Erythroblast (primary cell): ENCODE measurements around the gene ARHGAP4.
A peak's percentile ranks its signal among the peaks of the same experiment; 100 is the strongest.

Source experiments
- DNase-seq, 2 experiments: peaks; one replicate each; lab custom pipeline; 2025; lab: John Stamatoyannopoulos, UW
- GATA1 ChIP-seq: IDR thresholded peaks from 2 replicates; pipeline ENCODE4 v1.6.1; 2011; ENCODE audit warnings: low read depth, mild to moderate bottlenecking, control low read depth, low read length, moderate library complexity
- POLR2A ChIP-seq: IDR thresholded peaks from 2 replicates; pipeline ENCODE4 v1.6.1; 2011; ENCODE audit warnings: mild to moderate bottlenecking, low read length

The ARHGAP4 gene

DNA sequence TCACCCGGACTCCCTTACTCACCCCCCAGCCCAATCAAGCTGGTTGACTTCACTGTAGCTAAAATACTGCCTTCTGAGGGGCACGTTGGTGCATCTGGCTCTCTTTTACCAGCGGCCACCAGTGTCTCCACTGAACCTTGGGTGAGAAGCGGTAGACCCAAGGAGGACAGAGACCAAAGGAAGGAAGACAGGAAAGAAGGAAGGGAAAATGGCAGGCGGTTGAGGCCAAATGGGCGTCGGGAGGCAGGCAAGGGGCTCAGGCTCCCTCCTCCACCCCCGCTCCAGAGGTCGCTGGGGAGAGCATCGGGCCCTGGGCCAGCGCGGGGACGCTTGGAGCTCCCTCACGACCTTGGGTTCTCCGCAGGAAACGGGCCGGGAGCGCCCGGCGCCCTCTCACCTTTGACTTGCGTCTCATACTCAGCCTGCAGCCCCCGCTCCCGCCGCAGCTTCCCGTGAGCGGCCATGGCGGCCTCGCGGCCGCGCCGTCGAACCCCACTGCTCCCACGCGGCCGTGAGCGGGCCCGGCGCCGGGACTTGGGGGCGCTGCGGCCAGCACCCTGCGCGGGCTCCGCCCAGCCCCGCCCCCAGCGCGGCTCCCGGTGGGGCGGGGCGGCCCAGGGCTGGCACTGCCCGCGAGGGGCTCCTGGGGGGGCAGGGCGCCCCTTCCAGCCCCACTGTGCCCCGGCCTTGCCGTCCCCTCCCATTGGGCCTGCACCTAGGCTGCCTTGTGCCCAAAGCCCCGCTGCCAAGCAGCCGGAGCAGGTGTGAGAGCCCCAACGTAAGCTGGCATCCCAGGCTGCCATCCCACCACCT, at the start of gene ARHGAP4:
Gene ARHGAP4 (minus strand): TSS at position 526 of the 813 bp plus-strand sequence. CDS start 62 bp downstream, at position 464.
- TF ChIP-seq GATA1 (no peak), POLR2A (peak; percentile 57)
- DNase-seq = peak; percentile 44 to 56

DNA sequence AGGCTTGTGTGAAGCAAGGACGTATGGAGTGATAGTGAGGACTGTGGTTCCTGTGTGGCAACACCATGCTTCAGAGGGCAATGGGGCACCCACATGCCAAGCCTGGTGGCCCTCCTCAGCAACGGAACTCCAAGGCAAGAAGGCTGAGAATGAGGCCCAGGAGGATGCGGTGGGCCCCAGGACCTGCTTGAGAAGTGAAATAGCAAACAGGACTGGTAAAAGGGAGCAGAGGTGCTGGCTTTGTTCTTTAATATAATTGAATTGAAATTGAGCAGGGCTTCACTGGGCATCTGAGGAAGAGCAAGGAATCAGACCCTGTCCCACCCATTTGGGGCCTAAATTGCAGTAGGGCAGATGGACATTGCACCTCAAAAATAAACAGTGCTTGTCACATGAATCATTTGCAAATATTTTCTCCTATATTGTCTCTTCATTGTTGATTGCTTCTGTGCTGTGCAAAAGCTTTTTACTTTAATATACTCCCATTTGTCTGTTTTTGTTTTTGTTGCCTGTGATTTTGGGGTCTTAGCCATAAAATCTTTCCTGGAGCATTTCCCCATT, 48.7 kb upstream of the ARHGAP4 start:
- TF ChIP-seq POLR2A (no peak), GATA1 (no peak)
- no peak for DNase-seq

DNA sequence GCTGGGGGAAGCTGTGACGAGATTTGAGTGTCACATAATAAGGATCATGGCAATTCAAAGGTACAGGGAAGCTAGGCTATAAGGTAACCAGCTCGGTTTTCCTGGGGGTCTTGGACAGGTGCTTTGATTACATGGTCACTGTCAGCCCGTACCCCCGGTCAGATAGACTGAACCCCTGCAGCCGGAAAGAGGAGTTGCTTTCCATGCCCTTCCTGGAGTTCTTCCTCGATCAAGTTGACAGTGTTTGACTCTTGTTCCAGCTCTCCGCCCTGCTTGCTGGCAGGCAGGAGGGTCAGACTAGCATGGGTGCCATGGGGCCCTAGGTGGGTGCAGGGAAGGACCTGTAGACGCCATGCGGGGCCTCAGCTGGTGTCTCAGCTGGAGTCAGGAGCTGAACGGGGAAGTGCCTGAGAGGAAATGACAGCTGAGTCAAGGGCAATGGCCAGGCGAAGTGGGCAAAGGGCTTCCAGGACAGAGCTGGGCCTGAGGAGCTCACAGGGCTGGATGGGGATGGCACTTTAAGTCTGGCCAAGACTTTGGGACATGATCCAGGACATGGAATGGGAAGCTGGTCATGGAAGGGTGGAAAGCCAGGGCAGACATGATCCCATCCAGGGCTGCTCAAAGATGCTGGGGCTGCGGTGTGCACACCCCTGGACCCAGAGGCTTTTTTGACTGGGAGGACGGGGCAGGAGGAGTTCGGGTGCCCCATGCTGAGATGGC, 48.1 kb upstream of the ARHGAP4 start:
- DNase-seq = no peak
- TF ChIP-seq GATA1 (no peak), POLR2A (no peak)

DNA sequence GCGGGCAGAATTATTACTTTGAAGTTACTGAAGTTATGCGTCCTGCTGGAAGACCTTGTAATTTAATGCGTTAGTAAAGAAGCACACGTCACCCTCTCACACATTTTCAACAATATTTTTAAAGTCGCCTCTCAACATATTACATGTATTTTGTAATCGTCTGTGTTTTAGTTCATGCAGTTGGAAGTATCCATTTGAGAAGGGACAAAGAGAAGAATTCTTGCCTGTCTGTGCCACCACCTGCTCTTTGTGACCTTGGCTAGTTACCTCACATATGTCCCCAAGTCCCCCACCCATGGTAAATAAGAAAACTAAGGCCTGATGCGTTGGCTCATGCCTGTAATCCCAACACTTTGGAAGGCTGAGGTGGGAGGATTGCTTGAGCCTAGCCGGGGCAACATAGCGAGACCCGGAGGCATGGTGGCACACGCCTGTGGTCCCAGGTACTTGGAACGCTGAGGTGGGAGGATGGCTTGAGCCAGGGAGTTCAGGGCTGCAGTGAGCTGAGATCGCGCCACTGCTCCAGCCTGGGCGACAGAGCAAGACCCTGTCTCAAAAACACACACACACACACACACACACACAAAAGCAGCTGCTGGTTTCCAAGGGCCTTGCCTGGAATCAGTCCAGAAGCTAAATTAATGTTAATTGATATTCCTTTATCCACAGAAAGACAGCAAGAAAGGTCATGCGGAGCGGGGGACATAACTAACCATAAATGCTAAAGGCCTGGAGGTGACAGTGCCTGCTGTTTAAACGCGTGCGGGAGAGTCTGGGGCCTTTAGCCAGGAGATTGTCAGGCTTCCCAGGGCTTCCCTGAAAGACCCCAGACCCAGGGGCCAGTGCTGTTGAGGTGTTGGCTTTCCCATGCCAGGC, 47.3 kb upstream of the ARHGAP4 start:
- peak in 1 of 2 experiments; percentile 53 for DNase-seq
- no peak for TF ChIP-seq POLR2A
- TF ChIP-seq GATA1 = no peak

DNA sequence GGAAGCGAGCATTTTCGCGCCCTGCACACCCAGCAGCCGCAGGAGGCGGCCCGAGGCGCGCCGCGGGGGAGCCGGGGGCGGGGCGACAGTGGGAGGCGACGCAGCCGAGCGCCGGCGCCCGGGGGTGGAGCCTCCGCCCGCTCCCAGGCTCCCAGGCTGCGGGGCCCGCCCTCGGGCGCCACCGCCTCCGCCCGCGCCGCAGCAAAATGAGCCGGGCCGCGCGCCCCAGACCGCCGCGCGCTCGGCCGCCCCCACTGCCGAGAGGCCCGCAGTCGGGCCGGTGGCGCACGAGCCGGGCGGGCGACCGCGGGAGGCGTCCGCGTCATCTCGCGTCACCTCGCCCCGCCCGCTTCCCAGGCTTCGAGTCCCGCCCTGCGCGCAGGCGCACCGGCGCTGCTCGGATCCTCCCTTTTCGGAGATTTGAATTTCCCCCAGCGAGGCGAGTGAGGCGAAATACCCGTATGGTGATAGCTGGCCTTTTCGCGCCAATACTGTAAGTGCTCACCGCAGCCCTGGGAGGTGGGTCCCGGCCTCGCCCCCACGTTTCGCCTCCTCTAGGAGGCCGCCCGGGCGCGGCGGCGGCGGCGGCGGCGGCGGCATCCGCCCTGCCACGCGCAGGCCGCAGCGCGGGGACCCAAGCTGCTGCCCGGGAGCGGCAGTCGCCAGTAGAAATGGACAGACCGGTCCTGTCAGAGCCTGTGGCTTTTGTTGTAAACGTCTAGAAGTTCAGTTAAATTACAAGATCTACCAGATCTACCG, 46.5 kb upstream of the ARHGAP4 start, which contains the start of gene TMEM187:
Gene TMEM187 (plus strand): TSS at position 387 of the 759 bp plus-strand sequence. CDS start 9,309 bp downstream, outside the sequence.
- peak; percentile 96 for DNase-seq

DNA sequence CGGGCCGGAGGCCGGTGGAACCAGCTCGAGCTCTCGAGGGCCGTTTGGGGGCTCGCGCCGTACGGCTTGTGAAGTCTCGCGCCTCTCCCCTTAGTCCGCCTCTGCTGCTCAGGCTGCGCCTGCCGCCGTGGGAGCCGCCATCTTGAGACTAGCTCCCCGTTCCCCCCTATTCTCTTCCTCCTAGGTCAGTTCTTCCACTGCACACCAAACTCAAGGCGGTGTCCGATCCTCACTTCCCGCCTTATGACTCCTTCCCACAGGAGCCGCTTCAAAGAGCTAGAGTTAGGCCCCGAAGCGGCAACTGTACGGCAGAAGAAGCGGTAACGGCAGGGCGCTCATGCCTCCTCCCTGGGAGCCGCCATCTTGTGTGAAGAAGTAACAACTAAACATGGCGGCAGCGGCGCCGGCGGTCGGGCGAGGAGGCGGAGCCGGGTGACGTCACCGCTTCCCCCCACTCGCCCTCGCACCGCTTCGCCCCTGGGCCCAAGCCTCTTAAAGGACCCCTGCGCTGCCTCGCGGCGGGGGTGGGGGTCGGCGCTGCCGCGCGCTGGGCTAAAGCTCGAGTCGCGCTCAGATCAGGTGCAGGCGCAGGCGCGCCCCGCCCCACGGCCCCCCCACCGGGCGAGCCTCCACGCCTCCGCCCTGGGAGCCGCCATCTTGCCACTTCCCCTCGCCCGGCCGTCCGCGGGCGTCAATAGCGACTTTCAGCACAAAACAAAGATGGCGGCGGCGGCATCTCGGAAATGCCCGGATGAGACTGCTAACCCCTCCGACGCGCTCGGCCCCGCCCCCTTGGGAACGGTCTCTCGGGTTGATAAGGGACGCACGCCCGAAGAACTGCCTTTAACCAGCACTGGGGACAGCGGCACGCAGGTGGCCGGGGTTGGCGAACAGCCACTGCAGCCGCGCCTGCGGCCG, 45.6 kb upstream of the ARHGAP4 start, which contains the start of gene HCFC1:
Gene HCFC1 (minus strand): TSS at position 369 of the 918 bp plus-strand sequence. CDS start 978 bp downstream, outside the sequence.
- TF ChIP-seq GATA1 (no peak), POLR2A (peak; percentile 75)
- peak; percentile 95 to 96 for DNase-seq

More for the DNA sequence above, 46.5 kb upstream of the ARHGAP4 start, which contains the start of gene TMEM187:
- TF ChIP-seq POLR2A (peak; percentile 73), GATA1 (no peak)

DNA sequence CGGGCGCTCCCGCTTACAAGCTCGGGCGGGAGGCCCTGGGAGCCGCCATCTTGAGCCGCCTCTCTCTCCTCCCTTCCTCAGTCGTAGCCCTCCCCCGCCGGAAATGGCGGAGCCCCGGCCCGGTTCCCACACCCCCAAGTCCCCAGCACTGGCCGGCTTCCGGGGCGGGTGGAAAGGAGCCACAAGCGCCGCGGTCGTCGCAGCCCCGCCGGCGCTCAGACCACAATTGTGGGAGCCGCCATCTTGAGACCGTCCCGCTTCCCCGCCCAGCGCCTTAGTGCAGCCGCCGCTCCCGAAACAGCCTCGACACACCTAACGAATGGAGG, 45.0 kb upstream of the ARHGAP4 start:
- no peak for TF ChIP-seq GATA1
- TF ChIP-seq POLR2A = no peak
- peak; percentile 85 to 86 for DNase-seq

DNA sequence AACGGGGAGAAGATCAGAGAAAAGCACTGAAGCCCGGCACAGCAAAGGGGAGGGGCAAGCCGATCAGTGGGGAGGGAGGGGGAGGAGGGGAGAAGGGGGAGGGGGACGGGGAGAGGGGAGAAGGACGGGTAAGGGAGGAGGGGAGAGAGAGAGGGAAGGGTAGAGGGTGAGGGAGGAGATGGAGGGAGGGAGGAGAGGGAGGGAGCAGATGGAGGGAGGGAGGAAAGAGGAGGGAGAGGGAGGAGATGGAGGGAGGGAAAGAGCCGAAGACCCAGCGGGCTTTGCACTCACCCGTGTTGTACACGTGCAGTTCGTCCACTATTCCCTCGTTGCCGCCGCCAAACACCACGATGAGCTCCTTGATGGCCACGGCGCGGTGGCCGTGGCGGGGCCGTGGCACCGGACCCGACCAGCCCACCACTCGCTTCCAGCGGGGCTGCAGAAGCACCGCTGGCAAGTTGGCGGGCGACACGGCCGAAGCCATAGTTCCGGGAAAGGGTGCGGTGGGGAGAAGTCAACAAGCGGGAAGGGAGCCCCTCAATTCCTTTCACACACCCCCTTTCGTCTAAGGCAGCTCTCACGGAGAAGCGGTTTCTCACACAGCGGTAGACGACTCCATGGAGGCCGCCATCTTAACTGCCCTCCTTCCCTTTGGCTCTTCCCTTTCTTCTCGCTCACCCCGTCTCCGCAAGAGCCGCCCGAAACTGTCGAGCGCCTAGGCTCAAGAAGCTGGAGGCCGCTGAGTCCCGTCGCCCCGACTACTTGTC, 44.5 kb upstream of the ARHGAP4 start:
- TF ChIP-seq GATA1 (no peak), POLR2A (peak; percentile 11)
- peak; percentile 79 to 85 for DNase-seq

DNA sequence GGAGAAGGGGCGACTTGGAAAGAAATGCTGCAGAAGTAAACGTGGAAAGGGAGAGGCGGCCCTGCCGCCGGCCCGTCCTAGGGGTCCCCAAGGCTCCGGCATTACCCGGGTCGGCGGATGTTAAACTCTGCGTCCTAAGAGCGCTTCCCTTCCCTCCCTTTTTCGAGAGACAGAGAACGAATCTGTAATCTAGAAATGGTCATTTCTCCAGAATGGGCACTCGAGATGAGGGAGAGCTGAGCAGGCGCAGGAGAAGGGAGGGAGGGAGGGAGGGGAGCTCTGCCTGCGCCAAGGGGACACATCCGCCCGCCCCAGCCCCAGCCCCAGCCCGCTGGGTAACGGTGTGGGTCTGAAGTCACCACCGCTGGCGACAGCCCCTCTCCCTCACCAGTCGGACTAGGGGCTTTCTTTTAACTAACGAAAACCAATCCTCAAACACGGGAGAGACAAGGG, 43.9 kb upstream of the ARHGAP4 start:
- peak in 1 of 2 experiments; percentile 64 for DNase-seq
- TF ChIP-seq GATA1 = no peak
- TF ChIP-seq POLR2A = no peak

DNA sequence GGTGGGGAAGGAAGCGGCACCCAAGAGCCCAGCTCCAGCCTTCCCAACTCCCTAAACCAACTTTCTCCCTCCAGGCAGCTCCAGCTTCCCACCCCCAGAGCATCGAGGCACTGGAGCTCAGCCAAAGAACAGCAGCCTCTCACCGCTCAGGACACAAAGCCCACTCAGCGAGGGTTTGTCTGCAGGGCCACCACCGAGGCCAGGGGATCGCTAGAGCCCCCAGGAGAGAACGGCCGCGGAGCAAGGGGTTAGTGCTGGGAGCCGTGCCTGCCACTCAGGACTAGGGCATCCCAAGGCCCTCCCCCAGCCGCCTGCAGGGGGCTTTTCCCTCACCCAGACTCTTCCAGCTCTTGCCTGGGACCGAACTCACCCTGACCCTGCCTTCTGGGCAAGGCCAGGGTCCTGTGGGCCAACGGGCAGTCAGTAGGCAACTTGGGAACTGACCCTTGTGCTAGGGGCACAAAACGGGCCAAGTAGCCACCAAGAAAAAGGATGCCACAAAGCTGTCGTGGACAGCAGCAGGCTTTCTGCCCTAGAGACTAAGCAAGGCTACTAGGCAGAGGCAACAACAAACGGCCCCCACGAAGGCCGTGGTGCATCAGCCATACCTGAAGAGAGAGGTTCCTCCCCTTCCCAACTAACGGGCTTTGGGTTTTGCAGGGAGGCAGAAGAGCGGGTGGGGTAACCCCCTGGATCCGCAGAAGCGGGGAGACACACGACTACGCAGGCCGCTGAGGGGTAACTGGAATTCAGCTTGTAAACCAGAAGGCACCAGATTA, 43.2 kb upstream of the ARHGAP4 start:
- DNase-seq = peak in 1 of 2 experiments; percentile 48
- TF ChIP-seq GATA1 (no peak), POLR2A (no peak)

DNA sequence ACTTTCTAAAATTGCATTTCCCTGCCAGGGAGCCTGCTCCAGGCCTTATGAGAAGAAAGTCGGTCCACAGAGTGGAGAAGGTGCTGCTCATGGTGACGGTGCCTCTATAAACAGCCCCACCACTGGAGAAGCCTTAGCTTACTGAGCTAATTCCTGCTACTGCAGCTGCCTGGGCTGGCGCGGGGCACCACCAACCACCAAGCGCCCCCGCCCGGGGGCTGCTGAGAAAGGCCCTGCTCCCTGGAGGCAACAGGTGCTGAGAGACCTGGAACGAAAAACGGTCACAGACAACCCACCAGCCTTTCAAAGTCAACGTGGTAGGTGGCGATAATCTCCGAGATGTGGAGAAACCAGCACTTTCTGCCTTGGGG, 42.7 kb upstream of the ARHGAP4 start:
- TF ChIP-seq POLR2A (no peak), GATA1 (no peak)
- DNase-seq = peak; percentile 54 to 63
